NK-92 (cell line): ENCODE measurements around the gene TM4SF4.

Source experiments
- DNase-seq: peaks from one replicate; lab custom pipeline; 2025; ENCODE audit not compliant: unreplicated experiment; lab: John Stamatoyannopoulos, UW

TM4SF4 gene

DNA sequence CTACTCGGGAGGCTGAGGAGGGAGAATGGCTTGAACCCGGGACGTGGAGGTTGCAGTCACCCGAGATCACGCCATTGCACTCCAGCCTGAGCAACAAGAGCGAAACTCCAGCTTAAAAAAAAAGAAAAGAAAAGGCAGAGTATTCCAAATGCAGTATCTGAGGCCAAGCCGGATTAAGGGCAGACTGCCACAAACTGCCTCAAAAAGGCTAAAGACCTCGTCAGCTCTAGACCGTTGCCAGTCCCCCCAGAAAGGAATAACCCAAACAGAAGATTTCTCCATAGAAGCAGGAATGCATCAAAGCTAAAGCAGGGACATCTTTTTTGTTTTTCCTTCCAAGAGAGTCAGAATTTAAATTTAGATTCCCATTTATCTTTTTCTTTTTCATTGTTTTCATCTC lies 72.9 kb downstream of the TM4SF4 start:
- DNase-seq: no peak

DNA sequence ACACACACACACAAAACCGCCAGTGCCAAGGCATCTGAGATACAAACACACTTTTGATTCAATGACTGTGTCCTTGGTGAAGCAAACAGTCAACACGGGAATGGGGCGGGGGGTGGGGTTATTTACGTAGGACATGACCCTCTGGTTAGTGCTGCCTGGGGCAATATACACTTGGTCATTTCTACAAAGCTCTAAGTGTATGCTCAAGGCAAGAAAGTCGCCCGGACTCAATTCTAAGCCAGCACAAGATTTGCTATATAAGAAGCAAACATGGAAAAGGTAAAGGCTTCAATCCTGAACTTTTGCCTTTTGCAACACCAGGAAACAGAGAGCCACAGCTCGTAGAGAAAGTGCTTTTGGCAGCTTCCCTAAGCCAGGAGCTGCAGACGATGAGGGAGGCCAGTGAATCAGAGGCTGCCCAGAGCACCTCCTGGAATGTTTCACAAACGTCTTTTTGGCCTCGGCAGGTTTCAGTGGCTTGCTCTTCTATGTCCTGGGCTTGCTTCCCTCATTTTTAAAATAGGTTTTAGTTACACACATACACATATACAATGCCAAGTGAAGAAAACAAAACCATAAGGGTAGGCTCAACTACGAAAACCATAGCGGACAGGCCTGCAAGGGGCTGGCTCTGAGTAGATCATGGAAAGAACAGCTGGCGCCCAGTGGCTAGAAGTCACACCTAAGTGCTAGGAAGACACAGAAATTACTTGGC lies 73.6 kb downstream of the TM4SF4 start:
- no peak for DNase-seq

- no peak for DNase-seq
Observed at GRCh38 chr3:149548669-149549065, 74.2 kb downstream of the TM4SF4 start.

DNA sequence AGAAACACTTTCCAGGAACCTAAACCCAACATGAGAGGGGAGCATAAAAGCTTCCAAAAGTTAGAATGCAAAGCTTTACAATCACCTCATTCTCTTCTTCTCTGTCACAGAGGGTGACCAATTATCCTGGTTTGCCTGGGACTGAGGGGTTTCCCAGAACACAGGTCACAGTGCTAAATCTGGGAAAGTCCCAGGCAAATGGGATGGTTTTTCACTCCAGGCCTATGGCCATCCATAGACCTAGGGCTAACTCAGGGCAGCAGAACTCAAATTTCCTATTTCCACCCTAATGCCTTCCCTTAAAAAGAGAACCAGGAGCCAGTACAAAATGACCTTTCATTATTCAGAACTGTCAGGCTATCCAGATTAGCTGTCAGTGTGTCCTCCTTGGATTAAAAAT lies 77.0 kb downstream of the TM4SF4 start:
- DNase-seq: no peak

- no peak for DNase-seq
Observed at GRCh38 chr3:149552700-149553099, 78.2 kb downstream of the TM4SF4 start.
